Measurements from ENCODE around the gene RHOF. TPM values are rescaled to one million over a fixed set of nuclear protein-coding genes. Genes with fewer than 3 reads are reported as not detected.

The RHOF gene
- total RNA-seq, 1 experiment from 2014 or later: 29.1 TPM

DNA sequence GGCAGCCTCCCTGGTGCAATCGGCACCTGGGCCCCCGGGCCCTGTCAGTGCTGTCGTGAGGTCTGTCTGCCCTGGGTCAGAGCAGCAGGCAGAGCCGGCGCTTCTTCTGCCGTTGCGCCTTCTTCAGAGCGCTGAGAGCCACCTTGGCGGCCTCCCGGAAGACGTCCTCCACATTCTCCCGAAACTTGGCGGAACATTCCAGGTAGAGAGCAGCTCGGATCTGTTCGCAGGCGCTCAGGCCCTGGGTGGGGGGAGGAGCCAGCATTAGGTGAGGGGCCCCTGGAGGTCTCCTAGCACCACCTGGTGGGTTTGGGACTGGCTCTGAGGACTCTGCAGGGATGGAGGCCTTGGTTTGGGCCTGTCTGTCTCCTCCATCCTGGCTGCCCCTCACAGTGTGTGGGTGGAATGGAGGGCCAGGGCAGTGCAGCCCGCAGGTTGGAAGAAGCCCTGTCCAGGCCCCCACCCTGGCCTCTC is 14.0 kb downstream of the RHOF start:
- no peak overlapping the region for H4K91ac ChIP-seq (ENCODE audit: insufficient read length, low read depth, low read length)
- H3K18ac ChIP-seq (ENCODE audit: insufficient read length, low read depth, low read length): no peak overlapping the region
- no peak overlapping the region for H3K27ac ChIP-seq (ENCODE audit: insufficient read length, low read depth, low read length)
- H2BK20ac ChIP-seq (ENCODE audit: low read depth, low read length, poor library complexity, severe bottlenecking): no peak overlapping the region
- no peak overlapping the region for H2AFZ ChIP-seq (ENCODE audit: low read length)
- no peaks in the 10 kb centered on the region for H3K9me3 ChIP-seq (ENCODE audit: control insufficient read depth, low read depth, low read length)
- no peak overlapping the region for H2BK12ac ChIP-seq (ENCODE audit: insufficient read length, low read depth, low read length)
- no peaks in the 10 kb centered on the region for H3K27me3 ChIP-seq (ENCODE audit: insufficient read depth, low read length)
- H3K56ac ChIP-seq (ENCODE audit: insufficient read length, low read depth, low read length): no peak overlapping the region
- WGBS (ENCODE audit: extremely low coverage, insufficient read length, low lambda C conversion rate): no CpG with 5 or more reads among the region's 17 CpGs
- Mint-ChIP-seq H3K36me3 (ENCODE audit: insufficient read depth in 1 of 3, low read depth in 3 of 3) (peaks cover 5 to 20% (median 16%) of the 10 kb centered on the region in 3 experiments; a peak in 6 of 7 replicates), H3K4me1 (peaks cover 18 to 26% of the 10 kb centered on the region in 2 experiments), H3K4me3 (no peak overlapping the region), H3K9me3 (no peaks in the 10 kb centered on the region), H3K27ac (no peak overlapping the region; a peak in 1 of 7 replicates), H3K27me3 (ENCODE audit: low read depth) (peaks cover 5% of the 10 kb centered on the region; the same call in 1 of the 2 replicates)
- no peak for DNase-seq
- no peak overlapping the region for H3K23ac ChIP-seq (ENCODE audit: insufficient read length, low read depth, low read length)
- H3K23me2 ChIP-seq (ENCODE audit: insufficient read length, low read depth, low read length, poor library complexity, severe bottlenecking): no peaks in the 10 kb centered on the region
- H2BK5ac ChIP-seq (ENCODE audit: insufficient read length, low read length): no peak overlapping the region
- TF ChIP-seq, protein P1, sequence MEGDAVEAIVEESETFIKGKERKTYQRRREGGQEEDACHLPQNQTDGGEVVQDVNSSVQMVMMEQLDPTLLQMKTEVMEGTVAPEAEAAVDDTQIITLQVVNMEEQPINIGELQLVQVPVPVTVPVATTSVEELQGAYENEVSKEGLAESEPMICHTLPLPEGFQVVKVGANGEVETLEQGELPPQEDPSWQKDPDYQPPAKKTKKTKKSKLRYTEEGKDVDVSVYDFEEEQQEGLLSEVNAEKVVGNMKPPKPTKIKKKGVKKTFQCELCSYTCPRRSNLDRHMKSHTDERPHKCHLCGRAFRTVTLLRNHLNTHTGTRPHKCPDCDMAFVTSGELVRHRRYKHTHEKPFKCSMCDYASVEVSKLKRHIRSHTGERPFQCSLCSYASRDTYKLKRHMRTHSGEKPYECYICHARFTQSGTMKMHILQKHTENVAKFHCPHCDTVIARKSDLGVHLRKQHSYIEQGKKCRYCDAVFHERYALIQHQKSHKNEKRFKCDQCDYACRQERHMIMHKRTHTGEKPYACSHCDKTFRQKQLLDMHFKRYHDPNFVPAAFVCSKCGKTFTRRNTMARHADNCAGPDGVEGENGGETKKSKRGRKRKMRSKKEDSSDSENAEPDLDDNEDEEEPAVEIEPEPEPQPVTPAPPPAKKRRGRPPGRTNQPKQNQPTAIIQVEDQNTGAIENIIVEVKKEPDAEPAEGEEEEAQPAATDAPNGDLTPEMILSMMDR (conservative IDR thresholded peaks at IDR 0.05): no peak
- H2BK15ac ChIP-seq (ENCODE audit: low read depth, low read length): no peak overlapping the region
- H2AK5ac ChIP-seq (ENCODE audit: insufficient read length, low read length): no peak overlapping the region
- no peak overlapping the region for H3K9ac ChIP-seq (ENCODE audit: extremely low read depth, insufficient read length, low read length)
- no peaks in the 10 kb centered on the region for H3K79me2 ChIP-seq (ENCODE audit: insufficient read depth, low read length)
- H4K5ac ChIP-seq (ENCODE audit: insufficient read length, low read depth, low read length): no peak overlapping the region
- H4K8ac ChIP-seq (replicated peaks; ENCODE audit: insufficient read length, low read depth, low read length): no peak overlapping the region
- no peaks in the 10 kb centered on the region for H4K20me1 ChIP-seq (ENCODE audit: control insufficient read depth, insufficient read depth, insufficient read length)
- H3K14ac ChIP-seq (ENCODE audit: insufficient read depth, low read length): no peak overlapping the region
- H3T11ph ChIP-seq (ENCODE audit: low read length): no peak overlapping the region
- no peak overlapping the region for H2BK120ac ChIP-seq (ENCODE audit: low read depth, low read length, poor library complexity, severe bottlenecking)
- no peak overlapping the region for H3K4me2 ChIP-seq (ENCODE audit: insufficient read depth, insufficient read length, low read length)
- H3K79me1 ChIP-seq (ENCODE audit: insufficient read depth, low read depth, low read length, poor library complexity, severe bottlenecking): no peaks in the 10 kb centered on the region
- no peaks in the 10 kb centered on the region for H3K4me1 ChIP-seq (ENCODE audit: insufficient read depth, low read length)
- no peak overlapping the region for H3K4ac ChIP-seq (ENCODE audit: low read depth, low read length)
